ENCODE results near the gene ASB2.

GRCh38 chr14:93959239-93960107 lies 16.9 kb downstream of the ASB2 start:
- TF ChIP-seq POLR2A (IDR thresholded peaks at IDR 0.05) = no peak
- TF ChIP-seq, protein P1, sequence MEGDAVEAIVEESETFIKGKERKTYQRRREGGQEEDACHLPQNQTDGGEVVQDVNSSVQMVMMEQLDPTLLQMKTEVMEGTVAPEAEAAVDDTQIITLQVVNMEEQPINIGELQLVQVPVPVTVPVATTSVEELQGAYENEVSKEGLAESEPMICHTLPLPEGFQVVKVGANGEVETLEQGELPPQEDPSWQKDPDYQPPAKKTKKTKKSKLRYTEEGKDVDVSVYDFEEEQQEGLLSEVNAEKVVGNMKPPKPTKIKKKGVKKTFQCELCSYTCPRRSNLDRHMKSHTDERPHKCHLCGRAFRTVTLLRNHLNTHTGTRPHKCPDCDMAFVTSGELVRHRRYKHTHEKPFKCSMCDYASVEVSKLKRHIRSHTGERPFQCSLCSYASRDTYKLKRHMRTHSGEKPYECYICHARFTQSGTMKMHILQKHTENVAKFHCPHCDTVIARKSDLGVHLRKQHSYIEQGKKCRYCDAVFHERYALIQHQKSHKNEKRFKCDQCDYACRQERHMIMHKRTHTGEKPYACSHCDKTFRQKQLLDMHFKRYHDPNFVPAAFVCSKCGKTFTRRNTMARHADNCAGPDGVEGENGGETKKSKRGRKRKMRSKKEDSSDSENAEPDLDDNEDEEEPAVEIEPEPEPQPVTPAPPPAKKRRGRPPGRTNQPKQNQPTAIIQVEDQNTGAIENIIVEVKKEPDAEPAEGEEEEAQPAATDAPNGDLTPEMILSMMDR (IDR thresholded peaks at IDR 0.05) = no peak

Measured in suprapubic skin (tissue), 3 donors.